NCI-H2081 treated with DMSO at 0.1 percent for 48 hours (cell line): Measurements from ENCODE around the gene APBA2.

ENCODE experiments used
- DNase-seq: peaks from one replicate; lab custom pipeline; 2025; lab: John Stamatoyannopoulos, UW

APBA2 gene

GRCh38 chr15:29134239-29134638, 248.5 kb downstream of the APBA2 start:
- DNase-seq: no peak

GRCh38 chr15:29134641-29135308, 249.0 kb downstream of the APBA2 start:
- no peak for DNase-seq

- DNase-seq: no peak
Observed at GRCh38 chr15:29135309-29135657, 249.5 kb downstream of the APBA2 start.

- DNase-seq: no peak
Observed at GRCh38 chr15:29135702-29136646, 250.2 kb downstream of the APBA2 start.

- DNase-seq: no peak
Observed at GRCh38 chr15:29138260-29138659, 252.5 kb downstream of the APBA2 start.

- no peak for DNase-seq
Observed at GRCh38 chr15:29139072-29139471, 253.3 kb downstream of the APBA2 start.

GRCh38 chr15:29139540-29140459, 254.0 kb downstream of the APBA2 start:
- no peak for DNase-seq

GRCh38 chr15:29140475-29141307, 254.9 kb downstream of the APBA2 start:
- no peak for DNase-seq

GRCh38 chr15:29141308-29142128, 255.7 kb downstream of the APBA2 start:
- DNase-seq: no peak

GRCh38 chr15:29142129-29142747, 256.5 kb downstream of the APBA2 start:
- no peak for DNase-seq

GRCh38 chr15:29143293-29143692, 257.5 kb downstream of the APBA2 start:
- no peak for DNase-seq

GRCh38 chr15:29143909-29144635, 258.3 kb downstream of the APBA2 start:
- DNase-seq: no peak

GRCh38 chr15:29149738-29150075, 263.9 kb downstream of the APBA2 start:
- no peak for DNase-seq

GRCh38 chr15:29150515-29151483, 265.0 kb downstream of the APBA2 start:
- DNase-seq: no peak

GRCh38 chr15:29151484-29151857, 265.7 kb downstream of the APBA2 start:
- no peak for DNase-seq

- no peak for DNase-seq
Observed at GRCh38 chr15:29156521-29156920, 270.7 kb downstream of the APBA2 start.

- no peak for DNase-seq
Observed at GRCh38 chr15:29159771-29160455, 274.1 kb downstream of the APBA2 start.

- no peak for DNase-seq
Observed at GRCh38 chr15:29162411-29162810, 276.6 kb downstream of the APBA2 start.
